ENCODE data around the gene PSMD2.

Gene PSMD2

DNA sequence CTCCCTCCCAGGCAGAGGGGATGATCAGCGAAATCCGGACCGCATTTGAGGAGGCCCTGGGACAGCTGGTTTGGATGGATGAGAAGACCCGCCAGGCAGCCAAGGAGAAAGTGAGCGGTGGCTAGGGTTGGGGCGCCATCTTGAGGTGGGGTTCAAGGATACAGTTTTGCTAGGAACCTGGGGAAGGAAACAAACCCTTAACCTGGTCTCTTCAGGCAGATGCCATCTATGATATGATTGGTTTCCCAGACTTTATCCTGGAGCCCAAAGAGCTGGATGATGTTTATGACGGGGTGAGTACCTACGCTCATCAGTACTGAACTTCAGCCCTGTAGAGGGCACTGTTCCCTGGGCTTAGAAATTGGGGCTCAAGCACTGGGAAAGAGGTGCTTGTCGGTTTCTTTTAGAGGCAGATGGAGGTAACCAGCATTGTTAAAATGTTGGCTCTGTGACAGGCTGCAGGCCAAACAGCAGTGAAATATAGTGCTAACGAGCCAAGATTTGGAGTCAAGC, 9.6 kb upstream of the PSMD2 start:
- peak; percentile 77 for DNase-seq (ENCODE audit: low spot score)
- TF ChIP-seq, protein P1, sequence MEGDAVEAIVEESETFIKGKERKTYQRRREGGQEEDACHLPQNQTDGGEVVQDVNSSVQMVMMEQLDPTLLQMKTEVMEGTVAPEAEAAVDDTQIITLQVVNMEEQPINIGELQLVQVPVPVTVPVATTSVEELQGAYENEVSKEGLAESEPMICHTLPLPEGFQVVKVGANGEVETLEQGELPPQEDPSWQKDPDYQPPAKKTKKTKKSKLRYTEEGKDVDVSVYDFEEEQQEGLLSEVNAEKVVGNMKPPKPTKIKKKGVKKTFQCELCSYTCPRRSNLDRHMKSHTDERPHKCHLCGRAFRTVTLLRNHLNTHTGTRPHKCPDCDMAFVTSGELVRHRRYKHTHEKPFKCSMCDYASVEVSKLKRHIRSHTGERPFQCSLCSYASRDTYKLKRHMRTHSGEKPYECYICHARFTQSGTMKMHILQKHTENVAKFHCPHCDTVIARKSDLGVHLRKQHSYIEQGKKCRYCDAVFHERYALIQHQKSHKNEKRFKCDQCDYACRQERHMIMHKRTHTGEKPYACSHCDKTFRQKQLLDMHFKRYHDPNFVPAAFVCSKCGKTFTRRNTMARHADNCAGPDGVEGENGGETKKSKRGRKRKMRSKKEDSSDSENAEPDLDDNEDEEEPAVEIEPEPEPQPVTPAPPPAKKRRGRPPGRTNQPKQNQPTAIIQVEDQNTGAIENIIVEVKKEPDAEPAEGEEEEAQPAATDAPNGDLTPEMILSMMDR (IDR thresholded peaks at IDR 0.05; ENCODE audit: extremely low read depth, missing control alignments) = peak; percentile 44

- DNase-seq (ENCODE audit: low spot score) = no peak
- TF ChIP-seq, protein P1 (IDR thresholded peaks at IDR 0.05; ENCODE audit: extremely low read depth, missing control alignments) = no peak
Observed at GRCh38 chr3:184290331-184290730, 8.7 kb upstream of the PSMD2 start.

- DNase-seq (ENCODE audit: low spot score) = no peak
- TF ChIP-seq, protein P1 (IDR thresholded peaks at IDR 0.05; ENCODE audit: extremely low read depth, missing control alignments) = no peak
Observed at GRCh38 chr3:184291044-184291737, 7.8 kb upstream of the PSMD2 start.

DNA sequence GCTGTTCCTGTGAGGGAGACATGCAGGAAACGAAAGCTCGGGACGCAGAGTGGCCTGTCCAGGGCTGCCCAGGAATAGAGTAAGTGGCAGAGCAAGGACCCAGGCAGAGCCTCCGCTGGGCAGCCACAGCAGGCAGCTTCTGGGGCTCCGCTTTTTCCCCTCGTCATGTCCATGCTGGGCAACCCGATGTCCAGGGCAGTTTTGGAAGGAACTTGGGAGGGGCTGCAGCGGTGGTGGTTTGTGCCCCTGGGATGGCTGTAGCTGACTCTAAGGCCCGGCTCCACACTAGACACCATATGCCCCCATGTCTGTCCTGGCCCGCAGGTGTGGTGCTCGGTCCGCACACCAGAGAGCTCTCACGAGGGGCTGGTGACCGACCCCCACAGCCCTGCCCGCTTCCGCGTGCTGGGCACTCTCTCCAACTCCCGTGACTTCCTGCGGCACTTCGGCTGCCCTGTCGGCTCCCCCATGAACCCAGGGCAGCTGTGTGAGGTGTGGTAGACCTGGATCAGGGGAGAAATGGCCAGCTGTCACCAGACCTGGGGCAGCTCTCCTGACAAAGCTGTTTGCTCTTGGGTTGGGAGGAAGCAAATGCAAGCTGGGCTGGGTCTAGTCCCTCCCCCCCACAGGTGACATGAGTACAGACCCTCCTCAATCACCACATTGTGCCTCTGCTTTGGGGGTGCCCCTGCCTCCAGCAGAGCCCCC, 7.1 kb upstream of the PSMD2 start:
- TF ChIP-seq, protein P1 (IDR thresholded peaks at IDR 0.05; ENCODE audit: extremely low read depth, missing control alignments) = no peak
- no peak for DNase-seq (ENCODE audit: low spot score)

GRCh38 chr3:184295771-184296170, 3.3 kb upstream of the PSMD2 start:
- DNase-seq (ENCODE audit: low spot score) = no peak
- TF ChIP-seq, protein P1 (IDR thresholded peaks at IDR 0.05; ENCODE audit: extremely low read depth, missing control alignments) = no peak

DNA sequence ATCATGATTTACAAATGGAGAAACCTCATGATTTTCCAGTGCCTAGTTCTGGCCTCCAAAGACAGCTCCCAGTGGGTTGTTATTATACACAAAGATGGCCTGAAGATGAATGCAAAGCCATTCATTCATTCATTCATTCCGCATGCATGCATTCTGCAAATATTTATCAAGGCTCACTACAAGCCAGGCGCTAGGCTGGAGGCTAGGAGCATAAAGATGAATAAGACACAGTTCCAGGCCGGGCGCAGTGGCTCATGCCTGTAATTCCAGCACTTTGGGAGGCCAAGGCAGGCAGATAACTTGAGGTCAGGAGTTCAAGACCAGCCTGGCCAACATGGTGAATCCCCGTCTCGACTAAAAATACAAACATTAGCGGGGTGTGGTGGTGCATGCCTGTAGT, 2.4 kb upstream of the PSMD2 start:
- DNase-seq (ENCODE audit: low spot score) = no peak
- TF ChIP-seq, protein P1 (IDR thresholded peaks at IDR 0.05; ENCODE audit: extremely low read depth, missing control alignments) = no peak
